Sigmoid colon (tissue), 4 donors: ENCODE results near the gene SLC35B1.

Experiments used
- CTCF ChIP-seq, 4 experiments: fragments of 450-650 bp in 3 of 4; fragments of 200-600 bp in 1 of 4; IDR thresholded peaks; one replicate each; pipeline ENCODE4 v1.5.1; 2016 to 2019; ENCODE audit warnings: antibody characterized with exemption in 4 of 4, mild to moderate bottlenecking in 3 of 4, moderate library complexity in 2 of 4
- EP300 ChIP-seq, 4 donors: sonication (generic); formaldehyde crosslinking; IDR thresholded peaks; one replicate each; pipeline ENCODE4 v1.6.1; 2017; ENCODE audit warnings: antibody characterized with exemption in 4 of 4
- POLR2AphosphoS5 ChIP-seq, 4 donors: sonication (generic); formaldehyde crosslinking; IDR thresholded peaks; one replicate each; pipeline ENCODE4 v1.6.1; 2017; ENCODE audit warnings: antibody characterized with exemption in 4 of 4

- TF ChIP-seq POLR2AphosphoS5 (IDR thresholded peaks at IDR 0.05) (no peak), EP300 (IDR thresholded peaks at IDR 0.05) (no peak), CTCF (IDR thresholded peaks at IDR 0.05) (no peak)
Measured at GRCh38 chr17:49753959-49754391, 46.2 kb upstream of the SLC35B1 start.
